GM19035 (cell line): ENCODE data around the gene RAB27B.

ENCODE experiments used
- ATAC-seq: cut with Tn5 transposase; IDR thresholded peaks from one replicate; pipeline ENCODE4 v1.9.1; 2021; ENCODE audit not compliant: unreplicated experiment

Gene RAB27B

DNA sequence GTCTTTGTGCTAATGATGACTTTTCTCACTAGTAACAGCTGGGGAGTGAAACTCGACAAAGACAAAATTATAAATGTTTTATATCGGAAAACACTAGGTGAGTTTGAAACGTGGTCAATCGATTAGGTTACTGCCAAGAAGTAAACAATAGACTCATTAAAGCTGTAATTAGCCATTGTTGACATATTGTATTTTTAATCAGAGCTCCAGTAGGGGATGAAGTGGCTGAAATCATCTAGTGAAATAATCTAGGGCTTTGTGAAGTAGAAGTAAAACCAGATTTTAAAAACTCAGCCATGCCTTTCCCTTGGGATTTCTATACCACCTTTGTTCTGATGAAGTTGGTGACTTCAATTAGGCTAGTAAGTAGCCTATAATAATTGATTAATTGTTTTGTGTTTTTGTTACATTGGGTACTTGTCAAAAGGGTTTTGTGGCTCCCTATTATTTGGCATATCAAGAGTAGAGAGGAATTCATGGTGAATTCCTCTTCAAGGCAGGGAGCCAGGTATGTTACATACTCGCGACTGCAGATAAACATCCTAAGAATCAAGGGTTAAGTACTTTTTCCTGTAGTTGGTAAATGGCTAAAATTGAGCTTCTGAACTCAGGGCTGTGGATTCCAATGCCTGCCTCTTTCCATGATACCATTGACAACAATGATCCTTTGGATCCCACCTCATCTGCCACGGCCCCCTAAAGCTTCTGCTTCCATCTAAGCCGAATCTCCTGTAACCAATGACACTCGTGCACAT lies 31.6 kb downstream of the RAB27B start:
- ATAC-seq = no peak

GRCh38 chr18:54860941-54861340 lies 32.7 kb downstream of the RAB27B start:
- ATAC-seq = no peak

- ATAC-seq = no peak
Observed at GRCh38 chr18:54867131-54867530, 38.9 kb downstream of the RAB27B start.

DNA sequence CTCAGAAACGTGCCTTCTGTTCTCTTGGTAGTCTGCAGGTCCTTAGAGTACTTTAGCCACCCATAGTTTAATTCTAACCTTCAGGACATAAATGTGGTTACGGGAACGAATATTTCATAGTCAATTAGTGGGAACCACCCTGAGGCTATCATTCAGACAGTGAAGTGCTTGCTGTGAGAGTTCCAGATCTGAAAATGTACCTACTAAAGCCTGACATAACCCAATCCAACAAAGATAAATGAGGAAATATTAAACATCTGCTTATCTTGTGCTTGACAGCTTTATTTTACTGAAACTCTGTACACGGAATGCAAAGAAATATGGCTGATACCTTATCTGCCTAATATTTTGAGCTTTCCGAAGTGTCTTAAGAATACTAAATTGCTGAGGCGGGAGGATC lies 43.0 kb downstream of the RAB27B start:
- ATAC-seq = no peak

DNA sequence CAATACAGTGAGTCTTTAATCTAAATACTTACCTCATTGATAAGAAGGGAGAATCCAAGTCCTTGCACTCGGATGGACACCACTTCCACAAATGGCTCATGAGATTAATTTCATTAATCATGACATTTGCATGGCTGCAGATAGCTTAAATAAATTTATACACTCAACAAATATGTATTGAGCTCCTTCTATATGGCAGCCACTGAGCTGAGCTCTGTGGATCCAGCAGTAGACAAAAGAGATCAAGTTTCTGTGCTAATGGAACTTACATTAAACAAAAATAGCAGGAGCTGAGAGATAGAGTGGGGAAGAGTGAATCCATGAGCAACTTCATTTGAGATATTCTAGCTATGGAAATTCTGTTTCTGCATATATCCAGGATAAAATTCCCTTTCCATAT lies 44.4 kb downstream of the RAB27B start:
- no peak for ATAC-seq

GRCh38 chr18:54873884-54874255 lies 45.6 kb downstream of the RAB27B start:
- ATAC-seq = no peak

GRCh38 chr18:54875063-54875462 lies 46.8 kb downstream of the RAB27B start:
- no peak for ATAC-seq

DNA sequence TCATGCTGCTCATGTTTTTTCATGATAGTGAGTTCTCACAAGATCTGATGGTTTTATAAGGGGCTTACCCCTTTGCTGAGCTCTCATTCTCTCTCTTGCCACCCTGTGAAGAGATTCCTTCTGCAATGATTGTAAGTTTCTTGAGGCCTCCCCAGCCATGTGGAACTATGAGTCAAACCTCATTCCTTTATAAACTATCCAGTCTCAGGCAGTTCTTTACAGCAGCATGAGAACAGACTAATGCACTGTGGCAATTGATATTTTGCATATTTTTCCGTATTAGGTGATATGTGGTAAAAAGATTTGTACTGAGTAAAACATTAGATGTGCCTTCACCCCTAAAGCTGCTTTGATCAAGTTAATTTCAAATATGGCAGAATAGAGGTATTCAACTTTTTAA lies 48.8 kb downstream of the RAB27B start:
- ATAC-seq = no peak

DNA sequence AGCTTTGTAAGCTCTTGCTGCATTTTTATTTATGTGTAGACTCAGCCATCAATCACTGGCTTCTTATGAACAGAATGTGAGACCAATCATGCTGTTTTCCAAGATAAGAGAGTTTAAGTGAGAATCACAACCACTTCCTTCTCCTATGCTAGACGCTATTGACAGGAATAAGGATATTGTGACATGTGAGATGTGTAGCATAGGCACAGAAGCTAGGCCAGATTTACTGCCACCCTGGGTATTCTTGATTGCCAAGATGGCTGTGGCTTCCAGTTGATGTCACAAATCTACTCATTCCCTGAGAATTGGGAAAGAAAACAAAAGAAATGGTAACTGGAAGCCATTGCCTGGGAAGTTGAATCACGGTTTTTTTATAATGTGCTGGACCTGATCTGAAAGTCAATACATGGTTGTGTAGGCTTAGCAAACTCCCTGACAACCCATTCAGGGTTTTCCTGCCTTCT lies 49.9 kb downstream of the RAB27B start:
- no peak for ATAC-seq

DNA sequence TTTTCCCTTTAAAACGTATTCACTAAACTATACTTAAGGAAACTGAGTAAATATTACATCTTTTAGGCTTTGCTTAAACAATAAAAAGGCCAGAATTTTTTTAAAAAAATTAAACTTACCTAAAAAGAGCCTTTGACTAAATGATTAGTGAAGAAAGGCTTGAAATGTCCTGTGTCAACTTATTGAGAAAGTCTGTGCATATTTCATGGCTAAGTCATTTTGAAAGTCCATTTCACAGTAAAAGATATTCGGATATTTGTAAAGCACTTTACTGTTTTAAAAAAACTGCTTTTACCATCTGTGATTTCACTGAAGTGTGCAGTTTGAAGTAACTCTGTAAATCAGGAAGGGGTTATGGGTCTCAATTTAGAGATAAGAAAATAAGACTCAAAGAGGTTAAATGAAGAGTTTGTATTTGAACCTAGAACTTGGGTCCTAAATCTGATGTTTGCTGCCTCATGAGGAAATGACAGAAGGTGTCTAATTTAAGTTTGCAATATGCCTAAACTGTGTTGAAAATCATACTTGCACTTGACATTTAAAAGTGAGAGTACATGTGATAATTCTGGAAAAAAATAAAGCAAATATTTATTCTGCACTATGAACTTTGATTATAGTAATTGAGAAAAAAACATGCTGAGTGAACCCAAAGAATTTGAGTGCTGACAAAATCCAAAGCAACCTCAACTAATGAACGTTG lies 50.5 kb downstream of the RAB27B start:
- ATAC-seq = no peak

DNA sequence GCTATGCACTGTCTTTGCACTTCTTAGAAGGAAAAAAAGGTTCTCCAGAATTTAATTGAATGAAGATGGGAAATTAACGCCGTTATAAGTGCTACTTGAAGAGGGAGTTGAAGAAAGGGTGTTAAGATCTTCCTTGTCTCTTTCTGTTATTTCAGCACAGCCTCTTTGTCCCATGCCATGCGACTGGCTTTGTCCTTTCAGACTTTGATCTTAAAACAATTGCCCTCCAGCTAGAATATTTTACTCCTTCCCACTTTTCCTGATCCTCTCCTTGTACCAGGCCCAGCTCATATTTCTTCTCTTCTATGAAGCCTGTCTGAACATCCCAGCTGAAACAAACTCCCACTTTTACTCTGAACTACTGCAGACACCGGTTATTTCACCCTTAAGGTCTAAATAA lies 51.4 kb downstream of the RAB27B start:
- no peak for ATAC-seq

GRCh38 chr18:54880395-54881105 lies 52.3 kb downstream of the RAB27B start:
- ATAC-seq = no peak

GRCh38 chr18:54881229-54881768 lies 53.0 kb downstream of the RAB27B start:
- no peak for ATAC-seq

DNA sequence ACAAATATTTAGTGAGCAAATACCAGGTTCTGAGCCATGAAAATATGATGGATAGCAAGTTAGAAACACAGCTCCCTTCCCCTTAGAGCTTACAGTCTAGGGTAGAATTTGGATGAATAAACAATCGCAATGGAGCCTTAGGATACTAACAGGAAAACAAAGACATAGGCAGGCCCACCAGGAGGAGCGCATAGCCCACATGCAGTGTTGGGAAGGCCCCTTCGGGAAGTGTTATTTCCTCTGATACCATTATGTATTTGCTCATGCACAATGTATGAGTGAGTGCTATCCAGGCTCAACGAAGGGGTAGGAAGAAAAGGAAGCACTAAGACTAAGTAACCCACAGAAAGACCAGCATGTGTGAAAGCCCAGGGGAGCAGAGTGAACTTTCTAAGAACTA lies 54.0 kb downstream of the RAB27B start:
- ATAC-seq = no peak

DNA sequence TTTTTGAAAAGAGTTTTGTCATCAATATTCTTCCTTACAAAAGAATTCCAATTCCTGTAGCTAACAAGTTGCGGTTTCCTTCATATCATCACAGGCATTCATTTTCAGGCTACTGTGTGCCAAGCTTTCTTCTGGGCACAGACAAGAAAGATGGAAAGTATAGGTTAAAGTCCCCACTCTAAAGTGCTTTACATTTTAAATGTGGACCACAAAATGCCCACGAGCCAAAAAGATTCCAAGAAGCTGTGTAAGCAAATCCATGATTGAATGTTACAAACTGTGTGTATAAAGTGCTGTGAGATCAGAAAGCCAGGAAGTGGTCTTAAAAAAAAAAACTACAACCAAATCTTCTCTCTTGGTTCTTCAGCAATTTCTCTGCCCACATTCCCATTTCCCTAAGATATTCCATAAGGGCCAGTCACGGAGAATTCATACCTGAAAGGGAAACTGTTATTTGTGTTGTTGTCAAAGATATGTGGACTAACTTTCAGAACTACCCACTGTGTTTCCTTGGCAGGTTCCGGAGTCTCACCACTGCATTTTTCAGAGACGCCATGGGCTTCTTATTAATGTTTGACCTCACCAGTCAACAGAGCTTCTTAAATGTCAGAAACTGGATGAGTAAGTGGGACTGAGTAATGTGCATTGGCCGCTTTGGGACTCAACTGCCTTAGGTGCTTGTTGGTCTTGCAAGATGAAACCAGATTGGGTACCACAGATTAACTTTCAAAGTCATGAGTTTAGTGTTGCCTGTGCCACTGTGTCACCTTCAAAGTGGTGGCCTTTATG lies 55.7 kb downstream of the RAB27B start:
- ATAC-seq = no peak

DNA sequence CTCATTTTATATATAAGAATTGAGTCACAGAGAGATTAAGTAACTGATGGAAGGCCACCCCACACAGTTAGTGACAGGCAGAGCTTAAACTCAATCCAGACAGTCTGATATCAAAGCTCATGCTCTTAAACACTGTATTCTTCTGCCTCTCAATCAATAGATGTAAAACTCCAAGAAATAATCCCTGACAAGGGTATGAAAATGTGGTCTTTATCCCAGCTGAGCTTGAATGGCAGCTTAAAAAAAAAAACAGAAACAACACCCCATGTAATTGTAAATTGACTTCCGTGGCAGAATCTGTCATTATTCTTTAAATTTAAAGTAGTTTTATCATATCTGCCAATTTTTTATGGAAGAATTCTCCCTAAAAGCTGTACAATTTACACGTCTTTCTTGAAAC lies 60.1 kb downstream of the RAB27B start:
- ATAC-seq = no peak

GRCh38 chr18:54888933-54889332 lies 60.7 kb downstream of the RAB27B start:
- ATAC-seq = no peak

GRCh38 chr18:54899500-54899899 lies 71.2 kb downstream of the RAB27B start:
- ATAC-seq = no peak

- no peak for ATAC-seq
Observed at GRCh38 chr18:54900290-54900689, 72.0 kb downstream of the RAB27B start.

- ATAC-seq = no peak
Observed at GRCh38 chr18:54904581-54904980, 76.3 kb downstream of the RAB27B start.

- no peak for ATAC-seq
Observed at GRCh38 chr18:54905629-54906028, 77.4 kb downstream of the RAB27B start.
